GM19468 (cell line): ENCODE measurements around the gene FKBP3.

ENCODE experiments used
- ATAC-seq: cut with Tn5 transposase; IDR thresholded peaks from one replicate; pipeline ENCODE4 v1.9.1; 2021; ENCODE audit warnings: mild to moderate bottlenecking, moderate library complexity, moderate number of reproducible peaks; ENCODE audit not compliant: unreplicated experiment; ENCODE audit errors: extremely low read depth

Gene FKBP3

DNA sequence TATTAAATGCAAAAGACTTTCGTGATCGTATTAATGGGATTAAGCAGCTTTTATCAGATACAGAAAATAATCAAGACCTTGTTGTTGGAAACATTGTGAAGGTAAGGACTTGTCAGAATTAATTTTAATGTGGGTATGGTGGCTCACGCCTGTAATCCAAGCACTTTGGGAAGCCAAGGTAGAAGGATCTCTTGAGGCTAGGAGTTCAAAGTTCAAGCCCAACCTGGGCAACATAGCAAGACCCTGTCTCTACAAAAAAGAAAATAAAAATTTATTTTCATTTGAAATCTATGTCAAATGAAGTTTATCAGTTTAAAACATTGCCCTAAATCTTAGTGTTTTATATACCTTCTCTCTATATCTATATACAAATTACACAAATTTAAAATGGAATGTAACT lies 67.6 kb downstream of the FKBP3 start:
- no peak for ATAC-seq

DNA sequence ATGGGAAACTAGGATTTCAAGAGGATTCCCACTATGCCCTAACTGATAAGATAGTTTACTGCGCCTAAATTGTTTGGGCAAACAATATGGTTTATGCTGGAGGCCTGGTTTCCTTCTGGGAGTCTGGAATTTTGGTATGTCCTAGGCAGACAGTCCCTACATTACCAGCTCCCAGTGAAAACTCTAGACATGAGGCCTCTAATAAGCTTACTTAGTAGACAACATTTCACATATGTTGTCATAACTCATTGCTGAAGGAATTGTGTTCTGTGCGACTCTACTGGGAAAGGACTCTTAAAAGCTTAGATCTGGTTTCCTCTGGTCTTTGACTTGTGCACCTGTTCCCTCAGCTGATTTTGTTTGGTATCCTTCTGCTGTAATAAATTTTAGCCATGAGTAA lies 68.3 kb downstream of the FKBP3 start:
- no peak for ATAC-seq
